Measurements from ENCODE around the gene PLA2G12A.

PLA2G12A gene

GRCh38 chr4:109752525-109752924 lies 22.7 kb upstream of the PLA2G12A start:
- DNase-seq (no peak), ATAC-seq (ENCODE audit: insufficient read depth, low read depth) (peak; percentile 50; the same call in 1 of the 3 replicates)
- no peaks in the 10 kb centered on the region for H3K9me3 ChIP-seq (ENCODE audit: insufficient read depth, low read length, severe bottlenecking)
- peaks cover 8% of the 10 kb centered on the region for H3K27me3 ChIP-seq (ENCODE audit: insufficient read depth, low read length, poor library complexity)
- no peak overlapping the region for H3K4me2 ChIP-seq (ENCODE audit: insufficient read depth, low read length)
- H3K9ac ChIP-seq (ENCODE audit: low read depth, low read length) = no peak overlapping the region
- H3K27ac ChIP-seq (ENCODE audit: low read length) = no peak overlapping the region
- H3K79me2 ChIP-seq (ENCODE audit: insufficient read depth, low read length) = no peaks in the 10 kb centered on the region
- no peak overlapping the region for H3K4me3 ChIP-seq (ENCODE audit: low read depth in 1 of 2, low read length in 2 of 2)
- H2AFZ ChIP-seq (ENCODE audit: low read depth, low read length) = no peak overlapping the region
- no peaks in the 10 kb centered on the region for H3K4me1 ChIP-seq (ENCODE audit: insufficient read depth, low read length)
- TF ChIP-seq, protein P1, sequence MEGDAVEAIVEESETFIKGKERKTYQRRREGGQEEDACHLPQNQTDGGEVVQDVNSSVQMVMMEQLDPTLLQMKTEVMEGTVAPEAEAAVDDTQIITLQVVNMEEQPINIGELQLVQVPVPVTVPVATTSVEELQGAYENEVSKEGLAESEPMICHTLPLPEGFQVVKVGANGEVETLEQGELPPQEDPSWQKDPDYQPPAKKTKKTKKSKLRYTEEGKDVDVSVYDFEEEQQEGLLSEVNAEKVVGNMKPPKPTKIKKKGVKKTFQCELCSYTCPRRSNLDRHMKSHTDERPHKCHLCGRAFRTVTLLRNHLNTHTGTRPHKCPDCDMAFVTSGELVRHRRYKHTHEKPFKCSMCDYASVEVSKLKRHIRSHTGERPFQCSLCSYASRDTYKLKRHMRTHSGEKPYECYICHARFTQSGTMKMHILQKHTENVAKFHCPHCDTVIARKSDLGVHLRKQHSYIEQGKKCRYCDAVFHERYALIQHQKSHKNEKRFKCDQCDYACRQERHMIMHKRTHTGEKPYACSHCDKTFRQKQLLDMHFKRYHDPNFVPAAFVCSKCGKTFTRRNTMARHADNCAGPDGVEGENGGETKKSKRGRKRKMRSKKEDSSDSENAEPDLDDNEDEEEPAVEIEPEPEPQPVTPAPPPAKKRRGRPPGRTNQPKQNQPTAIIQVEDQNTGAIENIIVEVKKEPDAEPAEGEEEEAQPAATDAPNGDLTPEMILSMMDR (IDR thresholded peaks at IDR 0.05; ENCODE audit: borderline replicate concordance, extremely low read depth, low read length, poor library complexity, severe bottlenecking) = no peak
- no peak for TF ChIP-seq EZH2 (IDR thresholded peaks at IDR 0.05; ENCODE audit: borderline replicate concordance, low read depth, low read length, severe bottlenecking)
- no peaks in the 10 kb centered on the region for H3K36me3 ChIP-seq (ENCODE audit: insufficient read depth, low read length)
- no peaks in the 10 kb centered on the region for H4K20me1 ChIP-seq (ENCODE audit: insufficient read depth, low read length)

GRCh38 chr4:109751852-109752251 lies 22.0 kb upstream of the PLA2G12A start:
- H3K9me3 ChIP-seq (ENCODE audit: insufficient read depth, low read length, severe bottlenecking) = no peaks in the 10 kb centered on the region
- peaks cover 8% of the 10 kb centered on the region for H3K27me3 ChIP-seq (ENCODE audit: insufficient read depth, low read length, poor library complexity)
- no peak overlapping the region for H3K9ac ChIP-seq (ENCODE audit: low read depth, low read length)
- no peaks in the 10 kb centered on the region for H3K79me2 ChIP-seq (ENCODE audit: insufficient read depth, low read length)
- no peak overlapping the region for H3K4me3 ChIP-seq (ENCODE audit: low read depth in 1 of 2, low read length in 2 of 2)
- H2AFZ ChIP-seq (ENCODE audit: low read depth, low read length) = no peak overlapping the region
- H3K4me1 ChIP-seq (ENCODE audit: insufficient read depth, low read length) = no peaks in the 10 kb centered on the region
- H3K27ac ChIP-seq (ENCODE audit: low read length) = no peak overlapping the region
- H3K36me3 ChIP-seq (ENCODE audit: insufficient read depth, low read length) = no peaks in the 10 kb centered on the region
- TF ChIP-seq, protein P1 (IDR thresholded peaks at IDR 0.05; ENCODE audit: borderline replicate concordance, extremely low read depth, low read length, poor library complexity, severe bottlenecking) = no peak
- TF ChIP-seq EZH2 (IDR thresholded peaks at IDR 0.05; ENCODE audit: borderline replicate concordance, low read depth, low read length, severe bottlenecking) = no peak
- DNase-seq (no peak), ATAC-seq (ENCODE audit: insufficient read depth, low read depth) (no peak)
- no peak overlapping the region for H3K4me2 ChIP-seq (ENCODE audit: insufficient read depth, low read length)
- H4K20me1 ChIP-seq (ENCODE audit: insufficient read depth, low read length) = no peaks in the 10 kb centered on the region

- TF ChIP-seq EZH2 (IDR thresholded peaks at IDR 0.05; ENCODE audit: borderline replicate concordance, low read depth, low read length, severe bottlenecking) = no peak
- TF ChIP-seq, protein P1 (IDR thresholded peaks at IDR 0.05; ENCODE audit: borderline replicate concordance, extremely low read depth, low read length, poor library complexity, severe bottlenecking) = no peak
- peaks cover 12% of the 10 kb centered on the region for H3K27me3 ChIP-seq (ENCODE audit: insufficient read depth, low read length, poor library complexity)
- H2AFZ ChIP-seq (ENCODE audit: low read depth, low read length) = no peak overlapping the region
- no peak overlapping the region for H3K27ac ChIP-seq (ENCODE audit: low read length)
- no peaks in the 10 kb centered on the region for H4K20me1 ChIP-seq (ENCODE audit: insufficient read depth, low read length)
- H3K4me2 ChIP-seq (ENCODE audit: insufficient read depth, low read length) = no peak overlapping the region
- H3K4me3 ChIP-seq (ENCODE audit: low read depth in 1 of 2, low read length in 2 of 2) = no peak overlapping the region
- H3K9ac ChIP-seq (ENCODE audit: low read depth, low read length) = no peak overlapping the region
- H3K36me3 ChIP-seq (ENCODE audit: insufficient read depth, low read length) = no peaks in the 10 kb centered on the region
- ATAC-seq (ENCODE audit: insufficient read depth, low read depth) (no peak), DNase-seq (no peak)
- no peaks in the 10 kb centered on the region for H3K4me1 ChIP-seq (ENCODE audit: insufficient read depth, low read length)
- H3K79me2 ChIP-seq (ENCODE audit: insufficient read depth, low read length) = no peaks in the 10 kb centered on the region
- no peaks in the 10 kb centered on the region for H3K9me3 ChIP-seq (ENCODE audit: insufficient read depth, low read length, severe bottlenecking)
These were observed 20.9 kb upstream of the PLA2G12A start for GRCh38 chr4:109750652-109751244.
